ENCODE results near the gene NKIRAS2. TPM values are rescaled to one million over a fixed set of nuclear protein-coding genes. Genes with fewer than 3 reads are reported as not detected.

The NKIRAS2 gene
- polyA plus RNA-seq, 2 donors: 28.8 to 32.5 TPM

DNA sequence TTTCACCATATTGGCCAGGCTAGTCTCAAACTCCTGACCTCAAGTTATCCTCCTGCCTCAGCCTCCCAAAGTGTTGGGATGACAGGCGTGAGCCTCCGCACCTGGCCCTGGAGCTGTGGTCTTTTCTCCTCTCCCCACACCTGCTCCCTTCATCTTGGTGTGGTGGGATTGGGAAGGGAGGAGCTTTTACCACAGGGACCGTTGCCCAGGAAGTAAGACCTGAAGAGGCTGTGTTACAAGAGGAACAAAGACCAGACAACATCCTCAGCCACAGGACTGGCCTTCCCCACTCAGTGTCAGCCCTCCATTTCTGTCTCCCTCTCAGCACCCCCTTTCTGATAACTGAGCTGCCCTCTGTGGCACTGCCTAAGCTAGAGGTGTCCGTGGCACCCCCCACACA is 39.9 kb downstream of the NKIRAS2 start:
- H3K9me3 ChIP-seq (ENCODE audit: control insufficient read depth in 2 of 2, insufficient read depth in 1 of 2, low read depth in 1 of 2, low read length in 1 of 2): no peaks in the 10 kb centered on the region
- WGBS, 2 donors: 70 to 72% methylated on average over 4 of the region's 4 CpGs
- H3K27me3 ChIP-seq (ENCODE audit: control insufficient read depth in 1 of 2, insufficient read depth in 2 of 2, low read length in 2 of 2): no peaks in the 10 kb centered on the region
- no peak overlapping the region for H3K4me3 ChIP-seq (ENCODE audit: low read depth in 1 of 2, low read length in 2 of 2)
- H3K36me3 ChIP-seq (ENCODE audit: control insufficient read depth in 2 of 2, insufficient read depth in 2 of 2, low read length in 1 of 2): no peaks in the 10 kb centered on the region
- H3K4me1 ChIP-seq (ENCODE audit: control insufficient read depth in 2 of 2, insufficient read depth in 2 of 2, low read length in 1 of 2): no peaks in the 10 kb centered on the region
- no peak overlapping the region for H3K27ac ChIP-seq (ENCODE audit: low read depth in 2 of 2, low read length in 1 of 2)

DNA sequence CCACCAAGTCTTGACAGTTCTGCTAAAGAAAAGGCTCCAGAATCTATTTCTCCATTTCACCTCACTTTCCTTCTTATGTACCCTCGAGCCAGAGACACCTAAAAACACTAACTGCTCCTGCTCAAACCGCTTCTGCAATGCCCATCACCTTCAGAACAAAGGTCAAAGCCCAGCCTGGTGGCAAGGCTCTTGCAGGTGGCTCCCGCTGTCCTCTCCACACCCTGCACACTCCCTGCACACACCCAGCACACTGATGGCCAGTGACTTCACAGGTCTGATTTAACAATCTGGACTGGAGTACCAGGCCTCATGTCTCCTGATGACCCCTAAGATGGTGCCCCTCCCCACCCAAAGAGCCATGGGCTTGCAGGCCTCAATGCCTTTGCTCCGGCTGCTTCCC is 40.3 kb downstream of the NKIRAS2 start:
- Histone ChIP-seq H3K4me1 (ENCODE audit: control insufficient read depth in 2 of 2, insufficient read depth in 2 of 2, low read length in 1 of 2) (no peaks in the 10 kb centered on the region), H3K36me3 (ENCODE audit: control insufficient read depth in 2 of 2, insufficient read depth in 2 of 2, low read length in 1 of 2) (no peaks in the 10 kb centered on the region), H3K27ac (ENCODE audit: low read depth in 2 of 2, low read length in 1 of 2) (no peak overlapping the region), H3K27me3 (ENCODE audit: control insufficient read depth in 1 of 2, insufficient read depth in 2 of 2, low read length in 2 of 2) (no peaks in the 10 kb centered on the region), H3K9me3 (ENCODE audit: control insufficient read depth in 2 of 2, insufficient read depth in 1 of 2, low read depth in 1 of 2, low read length in 1 of 2) (no peaks in the 10 kb centered on the region), H3K4me3 (ENCODE audit: low read depth in 1 of 2, low read length in 2 of 2) (no peak overlapping the region)
- WGBS, 2 donors: 80 to 90% methylated on average over 4 of the region's 4 CpGs

DNA sequence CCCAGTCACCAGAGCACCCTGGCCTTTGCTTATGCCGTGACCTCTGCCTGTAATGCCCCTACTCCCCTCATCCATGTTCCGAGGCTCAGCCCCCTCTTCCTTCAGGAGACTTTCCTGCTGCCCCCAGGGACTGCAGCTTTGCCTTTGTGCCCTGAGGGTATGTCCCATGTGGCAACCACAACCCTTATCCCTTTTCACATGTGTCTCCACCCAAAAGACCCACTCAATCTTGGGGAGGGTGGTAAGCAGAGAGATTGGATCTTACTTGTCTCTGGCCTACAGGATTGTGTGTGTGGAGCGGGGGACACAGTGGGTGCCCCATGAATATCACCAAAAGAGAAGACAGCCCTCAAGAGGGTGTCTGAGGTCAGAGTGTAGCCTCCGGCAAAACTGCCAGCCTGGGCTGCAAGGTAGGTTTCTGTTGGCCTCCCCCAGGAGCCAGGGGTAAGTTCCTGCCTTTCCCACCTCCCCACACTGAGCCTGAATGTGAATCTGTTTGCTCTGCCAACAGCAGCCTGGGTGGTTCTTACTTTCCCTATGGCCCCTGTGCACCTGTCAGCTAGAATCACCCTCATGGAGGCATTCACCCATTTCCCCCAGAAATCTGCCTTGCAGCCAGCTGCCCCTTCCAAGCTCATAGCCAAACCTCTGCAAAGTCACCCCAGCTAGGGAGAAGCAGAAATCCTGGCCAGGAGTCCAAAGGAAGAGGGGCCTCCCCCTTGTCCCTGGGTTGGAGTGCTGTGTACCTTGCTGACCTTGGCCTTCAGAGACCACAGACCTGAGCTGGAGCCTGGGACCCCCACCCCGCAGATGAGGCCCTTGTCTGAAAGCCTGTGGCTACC is 42.0 kb downstream of the NKIRAS2 start:
- no peaks in the 10 kb centered on the region for H3K27me3 ChIP-seq (ENCODE audit: control insufficient read depth in 1 of 2, insufficient read depth in 2 of 2, low read length in 2 of 2)
- H3K9me3 ChIP-seq (ENCODE audit: control insufficient read depth in 2 of 2, insufficient read depth in 1 of 2, low read depth in 1 of 2, low read length in 1 of 2): no peaks in the 10 kb centered on the region
- H3K4me3 ChIP-seq (ENCODE audit: low read depth in 1 of 2, low read length in 2 of 2): no peak overlapping the region
- no peaks in the 10 kb centered on the region for H3K4me1 ChIP-seq (ENCODE audit: control insufficient read depth in 2 of 2, insufficient read depth in 2 of 2, low read length in 1 of 2)
- H3K27ac ChIP-seq (ENCODE audit: low read depth in 2 of 2, low read length in 1 of 2): no peak overlapping the region
- WGBS, 2 donors: 64 to 65% methylated on average over 5 of the region's 5 CpGs
- H3K36me3 ChIP-seq (ENCODE audit: control insufficient read depth in 2 of 2, insufficient read depth in 2 of 2, low read length in 1 of 2): no peaks in the 10 kb centered on the region

DNA sequence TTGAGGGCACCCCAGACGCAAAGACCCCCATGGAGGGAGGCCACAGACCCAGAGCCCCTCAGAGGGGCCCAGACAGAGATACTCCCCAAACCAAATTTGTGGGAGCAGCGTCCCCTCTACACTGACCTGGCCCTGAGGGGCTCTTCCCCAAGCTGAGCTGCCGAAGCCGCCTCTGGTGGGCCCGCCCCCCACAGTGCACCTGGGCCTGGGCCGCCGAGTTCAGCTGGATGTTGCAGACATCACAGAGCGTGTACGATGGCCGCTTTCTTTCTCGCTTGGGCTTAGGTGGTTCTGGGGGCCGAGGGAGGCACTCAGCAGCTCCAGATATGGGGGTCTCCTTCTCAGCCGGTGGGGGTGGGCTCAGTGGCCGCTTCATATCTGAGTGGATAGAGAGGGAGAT is 42.8 kb downstream of the NKIRAS2 start:
- no peak overlapping the region for H3K27ac ChIP-seq (ENCODE audit: low read depth in 2 of 2, low read length in 1 of 2)
- H3K4me1 ChIP-seq (ENCODE audit: control insufficient read depth in 2 of 2, insufficient read depth in 2 of 2, low read length in 1 of 2): no peaks in the 10 kb centered on the region
- WGBS, 2 donors: 87% methylated on average over 14 of the region's 14 CpGs
- H3K36me3 ChIP-seq (ENCODE audit: control insufficient read depth in 2 of 2, insufficient read depth in 2 of 2, low read length in 1 of 2): no peaks in the 10 kb centered on the region
- no peaks in the 10 kb centered on the region for H3K27me3 ChIP-seq (ENCODE audit: control insufficient read depth in 1 of 2, insufficient read depth in 2 of 2, low read length in 2 of 2)
- H3K4me3 ChIP-seq (ENCODE audit: low read depth in 1 of 2, low read length in 2 of 2): no peak overlapping the region
- H3K9me3 ChIP-seq (ENCODE audit: control insufficient read depth in 2 of 2, insufficient read depth in 1 of 2, low read depth in 1 of 2, low read length in 1 of 2): no peaks in the 10 kb centered on the region

DNA sequence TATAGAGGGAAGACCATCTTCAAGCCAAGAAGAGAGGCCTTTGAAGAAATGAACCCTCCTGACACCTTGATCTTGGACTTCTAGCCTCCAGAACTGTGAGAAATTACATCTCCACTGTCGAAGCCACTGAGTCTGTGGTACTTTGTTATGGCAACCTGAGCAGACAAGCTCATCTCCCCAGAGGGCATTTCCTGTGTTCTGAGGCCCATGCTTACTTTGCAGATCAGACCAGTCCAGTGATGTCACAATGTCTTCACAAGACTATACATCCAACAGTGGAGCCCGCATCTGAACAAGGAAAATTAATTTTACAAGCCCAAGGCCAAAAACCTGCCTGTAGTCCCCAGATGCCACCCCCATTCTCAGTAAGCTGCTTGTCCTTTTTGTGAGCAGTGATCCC is 45.3 kb downstream of the NKIRAS2 start:
- H3K36me3 ChIP-seq (ENCODE audit: control insufficient read depth in 2 of 2, insufficient read depth in 2 of 2, low read length in 1 of 2): no peaks in the 10 kb centered on the region
- H3K9me3 ChIP-seq (ENCODE audit: control insufficient read depth in 2 of 2, insufficient read depth in 1 of 2, low read depth in 1 of 2, low read length in 1 of 2): no peaks in the 10 kb centered on the region
- no peak overlapping the region for H3K4me3 ChIP-seq (ENCODE audit: low read depth in 1 of 2, low read length in 2 of 2)
- H3K27me3 ChIP-seq (ENCODE audit: control insufficient read depth in 1 of 2, insufficient read depth in 2 of 2, low read length in 2 of 2): no peaks in the 10 kb centered on the region
- no peak overlapping the region for H3K27ac ChIP-seq (ENCODE audit: low read depth in 2 of 2, low read length in 1 of 2)
- 60 to 68% methylated on average over 2 of the region's 2 CpGs for WGBS, 2 donors
- H3K4me1 ChIP-seq (ENCODE audit: control insufficient read depth in 2 of 2, insufficient read depth in 2 of 2, low read length in 1 of 2): peaks cover 0 to 3% of the 10 kb centered on the region in 2 donors

DNA sequence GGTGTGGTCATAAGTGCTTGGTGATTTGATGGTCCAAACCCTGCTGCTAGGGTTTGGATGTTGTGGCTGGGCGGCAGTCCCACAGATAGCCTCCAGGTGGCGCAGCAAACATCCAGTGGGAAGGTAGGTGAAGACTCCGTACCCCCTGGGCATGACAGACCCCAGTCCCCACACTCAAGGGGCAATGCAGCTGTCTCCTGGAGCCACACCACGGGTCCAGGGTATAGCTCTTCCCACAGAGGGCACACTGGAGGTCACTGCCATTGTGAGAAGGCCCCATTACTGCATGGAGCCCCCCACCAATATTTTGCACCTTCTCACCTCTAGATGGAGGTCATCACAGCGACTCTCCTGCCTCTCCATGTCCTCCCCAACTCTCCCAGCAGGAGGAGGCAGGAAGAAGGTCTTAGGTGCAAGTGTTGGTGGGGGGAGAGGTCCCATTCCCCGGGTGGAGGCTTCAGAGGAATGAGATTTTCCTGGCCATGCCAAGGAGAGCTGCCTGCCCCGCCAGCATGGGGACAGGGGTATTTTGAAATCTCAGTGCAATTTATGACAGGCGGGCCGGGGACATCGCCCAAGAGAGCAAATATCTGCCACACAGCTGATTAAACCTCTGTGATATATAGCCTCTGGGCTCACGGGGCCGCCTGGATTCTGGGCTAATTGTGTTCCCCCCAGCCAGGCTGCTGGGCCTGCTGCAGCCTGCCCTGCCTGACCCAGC is 47.6 kb downstream of the NKIRAS2 start:
- no peaks in the 10 kb centered on the region for H3K9me3 ChIP-seq (ENCODE audit: control insufficient read depth in 2 of 2, insufficient read depth in 1 of 2, low read depth in 1 of 2, low read length in 1 of 2)
- H3K4me3 ChIP-seq (ENCODE audit: low read depth in 1 of 2, low read length in 2 of 2): no peak overlapping the region
- 27% methylated on average over 12 of the region's 12 CpGs for WGBS, 2 donors
- H3K36me3 ChIP-seq (ENCODE audit: control insufficient read depth in 2 of 2, insufficient read depth in 2 of 2, low read length in 1 of 2): no peaks in the 10 kb centered on the region
- peaks cover 3% of the 10 kb centered on the region in 2 donors for H3K4me1 ChIP-seq (ENCODE audit: control insufficient read depth in 2 of 2, insufficient read depth in 2 of 2, low read length in 1 of 2)
- no peak overlapping the region for H3K27ac ChIP-seq (ENCODE audit: low read depth in 2 of 2, low read length in 1 of 2)
- H3K27me3 ChIP-seq (ENCODE audit: control insufficient read depth in 1 of 2, insufficient read depth in 2 of 2, low read length in 2 of 2): peaks cover 0 to 9% of the 10 kb centered on the region in 2 donors

DNA sequence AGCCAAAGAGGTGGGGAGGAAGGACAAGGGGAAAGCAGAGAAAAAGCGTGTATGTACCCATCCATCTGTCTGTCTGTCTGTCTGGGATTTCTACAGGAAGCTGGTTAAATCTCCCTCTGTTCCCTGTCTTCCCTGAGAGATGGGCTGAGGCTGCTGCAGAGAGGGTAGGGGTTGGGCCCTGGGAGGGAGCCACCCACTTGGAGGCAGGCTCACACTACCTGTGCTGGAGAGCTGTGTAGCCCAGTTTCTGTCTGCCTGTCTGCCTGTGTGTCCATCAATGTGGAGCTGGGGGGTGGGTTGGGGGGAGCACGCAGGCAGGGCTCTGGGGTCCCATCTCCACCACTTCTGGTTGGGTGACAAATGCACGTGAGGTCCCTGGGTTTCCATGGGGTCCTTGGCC is 49.1 kb downstream of the NKIRAS2 start:
- H3K27ac ChIP-seq (ENCODE audit: low read depth in 2 of 2, low read length in 1 of 2): no peak overlapping the region
- H3K27me3 ChIP-seq (ENCODE audit: control insufficient read depth in 1 of 2, insufficient read depth in 2 of 2, low read length in 2 of 2): peaks cover 0 to 9% of the 10 kb centered on the region in 2 donors
- WGBS, 2 donors: 71 to 77% methylated on average over 3 of the region's 3 CpGs

DNA sequence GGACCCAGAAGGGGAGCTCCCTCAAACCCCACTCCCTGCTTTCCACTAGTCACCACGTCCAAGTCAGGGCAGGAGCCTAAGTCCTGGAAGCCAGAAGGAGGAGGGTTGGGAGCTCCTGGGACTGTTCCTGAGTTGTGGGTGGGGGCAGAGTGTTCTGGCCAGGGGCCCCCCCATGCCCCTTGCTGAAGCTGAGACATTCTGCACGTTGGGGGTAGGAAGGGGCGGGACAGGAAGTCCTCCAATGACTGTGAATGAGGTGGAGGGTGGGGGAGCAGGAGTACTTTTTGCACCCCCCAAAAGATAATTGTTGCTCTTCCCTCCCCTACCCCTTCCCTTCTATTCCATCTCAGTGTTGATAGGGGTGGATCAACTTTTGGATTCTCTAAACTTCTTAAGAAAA is 51.9 kb downstream of the NKIRAS2 start:
- H3K4me1 ChIP-seq (ENCODE audit: control insufficient read depth in 2 of 2, insufficient read depth in 2 of 2, low read length in 1 of 2): peaks cover 3% of the 10 kb centered on the region in 2 donors
- H3K4me3 ChIP-seq (ENCODE audit: low read depth in 1 of 2, low read length in 2 of 2): no peak overlapping the region
- H3K9me3 ChIP-seq (ENCODE audit: control insufficient read depth in 2 of 2, insufficient read depth in 1 of 2, low read depth in 1 of 2, low read length in 1 of 2): no peaks in the 10 kb centered on the region
- no peak overlapping the region for H3K27ac ChIP-seq (ENCODE audit: low read depth in 2 of 2, low read length in 1 of 2)
- 24 to 49% methylated on average over 3 of the region's 3 CpGs for WGBS, 2 donors
- H3K36me3 ChIP-seq (ENCODE audit: control insufficient read depth in 2 of 2, insufficient read depth in 2 of 2, low read length in 1 of 2): no peaks in the 10 kb centered on the region
- H3K27me3 ChIP-seq (ENCODE audit: control insufficient read depth in 1 of 2, insufficient read depth in 2 of 2, low read length in 2 of 2): peaks cover 0 to 9% of the 10 kb centered on the region in 2 donors

More for the DNA sequence above, 49.1 kb downstream of the NKIRAS2 start:
- Histone ChIP-seq H3K4me3 (ENCODE audit: low read depth in 1 of 2, low read length in 2 of 2) (no peak overlapping the region), H3K4me1 (ENCODE audit: control insufficient read depth in 2 of 2, insufficient read depth in 2 of 2, low read length in 1 of 2) (peaks cover 3% of the 10 kb centered on the region in 2 donors), H3K36me3 (ENCODE audit: control insufficient read depth in 2 of 2, insufficient read depth in 2 of 2, low read length in 1 of 2) (no peaks in the 10 kb centered on the region), H3K9me3 (ENCODE audit: control insufficient read depth in 2 of 2, insufficient read depth in 1 of 2, low read depth in 1 of 2, low read length in 1 of 2) (no peaks in the 10 kb centered on the region)

DNA sequence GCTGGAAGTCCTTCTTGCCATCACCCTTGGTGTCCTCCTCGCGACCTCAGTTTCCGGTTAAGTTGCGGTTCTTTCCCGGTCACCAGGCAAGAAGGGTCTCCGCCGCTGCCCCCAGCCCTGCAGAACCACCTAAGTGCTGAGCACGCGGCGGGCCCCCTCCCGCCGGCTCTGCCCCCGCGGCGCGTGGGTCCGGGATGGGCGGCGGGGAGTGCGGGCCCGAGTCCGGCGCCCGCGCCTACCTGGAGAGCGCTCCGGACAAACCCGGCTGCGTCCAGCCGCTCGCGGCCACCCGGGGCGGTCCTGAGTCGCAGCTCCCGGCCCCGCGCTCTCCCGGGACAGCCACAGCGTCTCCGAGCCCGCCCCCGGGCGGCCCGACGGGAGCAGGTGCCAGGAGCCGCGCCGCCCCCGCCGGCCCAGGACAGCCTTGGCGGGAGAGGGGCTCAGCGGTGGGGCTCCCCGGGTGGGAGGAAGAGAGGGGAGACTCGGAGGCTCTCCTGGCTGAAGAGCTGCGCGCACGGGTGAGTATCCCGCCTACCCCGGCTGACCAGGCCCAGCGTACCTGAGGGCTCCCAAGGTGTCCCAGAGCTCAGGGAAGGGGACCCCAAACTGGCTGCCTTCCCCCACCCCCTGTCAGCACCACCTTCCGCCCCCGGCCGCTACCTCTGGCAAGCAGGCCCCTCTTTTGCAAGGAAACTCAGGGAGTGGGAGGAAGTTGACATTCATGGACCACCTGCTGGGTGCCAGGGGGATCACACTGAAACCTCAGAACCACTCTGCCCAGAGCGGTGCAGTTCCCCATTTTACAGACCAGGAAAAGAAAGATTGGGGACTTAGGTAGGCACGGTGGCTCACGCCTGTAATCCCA is 52.7 kb downstream of the NKIRAS2 start:
- no peak overlapping the region for H3K27ac ChIP-seq (ENCODE audit: low read depth in 2 of 2, low read length in 1 of 2)
- H3K4me1 ChIP-seq (ENCODE audit: control insufficient read depth in 2 of 2, insufficient read depth in 2 of 2, low read length in 1 of 2): peaks cover 3% of the 10 kb centered on the region in 2 donors
- H3K4me3 ChIP-seq (ENCODE audit: low read depth in 1 of 2, low read length in 2 of 2): peak overlapping the region in 1 of 2 donors; percentile 26
- no peaks in the 10 kb centered on the region for H3K36me3 ChIP-seq (ENCODE audit: control insufficient read depth in 2 of 2, insufficient read depth in 2 of 2, low read length in 1 of 2)
- H3K9me3 ChIP-seq (ENCODE audit: control insufficient read depth in 2 of 2, insufficient read depth in 1 of 2, low read depth in 1 of 2, low read length in 1 of 2): no peaks in the 10 kb centered on the region
- peaks cover 0 to 9% of the 10 kb centered on the region in 2 donors for H3K27me3 ChIP-seq (ENCODE audit: control insufficient read depth in 1 of 2, insufficient read depth in 2 of 2, low read length in 2 of 2)
- WGBS, 2 donors: 11 to 12% methylated on average over 55 to 67 of the region's 67 CpGs
